ENCODE measurements around the gene ADAMTS18. TPM values are rescaled to one million over a fixed set of nuclear protein-coding genes. Genes with fewer than 3 reads are reported as not detected.

The ADAMTS18 gene
- total and polyA plus RNA-seq, 9 of the 15 experiments (the other 6 are each of a cell fraction or from before 2014, with no cell fraction given) = not detected

DNA sequence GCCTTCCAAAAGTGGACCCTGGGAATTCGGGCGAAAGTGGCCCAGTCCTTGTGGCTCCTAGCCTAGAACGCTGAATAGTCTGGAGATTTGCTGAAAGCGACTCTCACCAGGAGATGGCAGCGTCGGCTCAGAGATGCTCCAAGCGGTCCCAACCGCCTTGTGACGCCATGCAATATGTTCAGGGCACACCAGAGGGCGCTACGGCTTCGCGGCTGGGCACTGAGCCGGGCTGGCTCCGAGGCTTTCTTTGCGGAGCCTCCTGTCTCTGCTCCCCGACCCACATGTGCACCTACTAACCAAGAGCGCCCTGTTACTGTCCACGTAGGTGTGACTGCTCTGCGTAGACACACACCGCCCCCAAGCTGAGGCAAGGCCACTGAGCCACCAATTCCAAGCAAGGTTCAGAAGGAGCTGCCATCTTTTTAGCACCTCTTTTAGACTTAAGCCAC lies 198.7 kb downstream of the ADAMTS18 start (continued):
- TF ChIP-seq, protein P1, sequence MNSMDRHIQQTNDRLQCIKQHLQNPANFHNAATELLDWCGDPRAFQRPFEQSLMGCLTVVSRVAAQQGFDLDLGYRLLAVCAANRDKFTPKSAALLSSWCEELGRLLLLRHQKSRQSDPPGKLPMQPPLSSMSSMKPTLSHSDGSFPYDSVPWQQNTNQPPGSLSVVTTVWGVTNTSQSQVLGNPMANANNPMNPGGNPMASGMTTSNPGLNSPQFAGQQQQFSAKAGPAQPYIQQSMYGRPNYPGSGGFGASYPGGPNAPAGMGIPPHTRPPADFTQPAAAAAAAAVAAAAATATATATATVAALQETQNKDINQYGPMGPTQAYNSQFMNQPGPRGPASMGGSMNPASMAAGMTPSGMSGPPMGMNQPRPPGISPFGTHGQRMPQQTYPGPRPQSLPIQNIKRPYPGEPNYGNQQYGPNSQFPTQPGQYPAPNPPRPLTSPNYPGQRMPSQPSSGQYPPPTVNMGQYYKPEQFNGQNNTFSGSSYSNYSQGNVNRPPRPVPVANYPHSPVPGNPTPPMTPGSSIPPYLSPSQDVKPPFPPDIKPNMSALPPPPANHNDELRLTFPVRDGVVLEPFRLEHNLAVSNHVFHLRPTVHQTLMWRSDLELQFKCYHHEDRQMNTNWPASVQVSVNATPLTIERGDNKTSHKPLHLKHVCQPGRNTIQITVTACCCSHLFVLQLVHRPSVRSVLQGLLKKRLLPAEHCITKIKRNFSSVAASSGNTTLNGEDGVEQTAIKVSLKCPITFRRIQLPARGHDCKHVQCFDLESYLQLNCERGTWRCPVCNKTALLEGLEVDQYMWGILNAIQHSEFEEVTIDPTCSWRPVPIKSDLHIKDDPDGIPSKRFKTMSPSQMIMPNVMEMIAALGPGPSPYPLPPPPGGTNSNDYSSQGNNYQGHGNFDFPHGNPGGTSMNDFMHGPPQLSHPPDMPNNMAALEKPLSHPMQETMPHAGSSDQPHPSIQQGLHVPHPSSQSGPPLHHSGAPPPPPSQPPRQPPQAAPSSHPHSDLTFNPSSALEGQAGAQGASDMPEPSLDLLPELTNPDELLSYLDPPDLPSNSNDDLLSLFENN (IDR thresholded peaks at IDR 0.05; ENCODE audit: low read depth in 2 of 2, low read length in 2 of 2) = 0 out of 4 replicates have a peak, but pooled peaks of 1 of the 2 experiments have one; percentile 40
- no peak for TF ChIP-seq RHOXF2B (CRISPR knock-in tag; conservative IDR thresholded peaks at IDR 0.05)
- TF ChIP-seq KLF16 (IDR thresholded peaks at IDR 0.05) = peak; percentile 39; the same call in 1 of the 2 replicates
- TF ChIP-seq L3MBTL2 (IDR thresholded peaks at IDR 0.05) = peak; percentile 27; the same call in 1 of the 2 replicates
- TF ChIP-seq NR2C1 (IDR thresholded peaks at IDR 0.05) = no peak
- TF ChIP-seq NR2C1 (tag; IDR thresholded peaks at IDR 0.05) = no peak
- TF ChIP-seq JUND (IDR thresholded peaks at IDR 0.05; ENCODE audit: borderline replicate concordance, low read depth, low read length) = peak; percentile 68
- no peak; the same call in 2 of the 3 replicates for TF ChIP-seq JUND (tag; IDR thresholded peaks at IDR 0.05; ENCODE audit: borderline replicate concordance, low read depth, low read length)
- peak; percentile 99 to 100 for TF ChIP-seq RAD21 (CRISPR knock-in tag; conservative IDR thresholded peaks at IDR 0.05 in 1 of 2, IDR thresholded peaks at IDR 0.05 in 1 of 2)
- no peak for TF ChIP-seq NRF1 (conservative IDR thresholded peaks at IDR 0.05 in 1 of 2, IDR thresholded peaks at IDR 0.05 in 1 of 2)
- no peak for TF ChIP-seq ARHGAP35 (IDR thresholded peaks at IDR 0.05; ENCODE audit: partially characterized antibody)
- TF ChIP-seq ZNF384 (IDR thresholded peaks at IDR 0.05; ENCODE audit: low read depth, low read length) = 0 out of 2 replicates have a peak, but pooled peaks have one; percentile 32
- no peak for TF ChIP-seq TGIF2 (CRISPR knock-in tag; IDR thresholded peaks at IDR 0.05)
- TF ChIP-seq ARID1B (IDR thresholded peaks at IDR 0.05) = no peak
- no peak for TF ChIP-seq DPF2 (IDR thresholded peaks at IDR 0.05)
- TF ChIP-seq RCOR1 (IDR thresholded peaks at IDR 0.05; ENCODE audit: borderline replicate concordance in 1 of 2, low read depth in 2 of 2, low read length in 2 of 2) = peak in 1 of 2 experiments; percentile 70; a peak in 1 of 4 replicates
- TF ChIP-seq BHLHE40 (IDR thresholded peaks at IDR 0.05; ENCODE audit: low read length) = 0 out of 2 replicates have a peak, but pooled peaks have one; percentile 18
- no peak for TF ChIP-seq CBX3 (IDR thresholded peaks at IDR 0.05; ENCODE audit: borderline replicate concordance in 1 of 2, low read length in 2 of 2)
